ENCODE measurements around the gene COBLL1.

DNA sequence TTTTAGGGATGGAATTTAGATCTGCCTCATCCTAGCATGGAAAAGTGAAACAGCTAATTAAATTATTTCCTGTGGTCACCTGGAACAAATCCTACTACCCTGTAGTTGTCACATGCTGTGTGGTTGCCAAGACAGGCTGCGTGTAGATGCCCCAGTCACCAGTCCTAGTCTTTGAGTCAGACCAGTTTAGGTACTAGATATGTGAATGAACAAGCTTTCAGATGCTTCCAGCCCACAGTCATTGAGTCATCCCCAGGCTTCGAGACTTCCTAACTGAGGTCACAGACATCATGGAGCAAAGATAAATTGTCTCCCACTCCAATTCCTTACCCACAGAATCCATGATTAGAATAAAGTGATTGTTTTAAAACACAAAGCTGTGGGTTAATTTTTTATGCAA is 184.5 kb downstream of the COBLL1 start:
- TF ChIP-seq, protein P1, sequence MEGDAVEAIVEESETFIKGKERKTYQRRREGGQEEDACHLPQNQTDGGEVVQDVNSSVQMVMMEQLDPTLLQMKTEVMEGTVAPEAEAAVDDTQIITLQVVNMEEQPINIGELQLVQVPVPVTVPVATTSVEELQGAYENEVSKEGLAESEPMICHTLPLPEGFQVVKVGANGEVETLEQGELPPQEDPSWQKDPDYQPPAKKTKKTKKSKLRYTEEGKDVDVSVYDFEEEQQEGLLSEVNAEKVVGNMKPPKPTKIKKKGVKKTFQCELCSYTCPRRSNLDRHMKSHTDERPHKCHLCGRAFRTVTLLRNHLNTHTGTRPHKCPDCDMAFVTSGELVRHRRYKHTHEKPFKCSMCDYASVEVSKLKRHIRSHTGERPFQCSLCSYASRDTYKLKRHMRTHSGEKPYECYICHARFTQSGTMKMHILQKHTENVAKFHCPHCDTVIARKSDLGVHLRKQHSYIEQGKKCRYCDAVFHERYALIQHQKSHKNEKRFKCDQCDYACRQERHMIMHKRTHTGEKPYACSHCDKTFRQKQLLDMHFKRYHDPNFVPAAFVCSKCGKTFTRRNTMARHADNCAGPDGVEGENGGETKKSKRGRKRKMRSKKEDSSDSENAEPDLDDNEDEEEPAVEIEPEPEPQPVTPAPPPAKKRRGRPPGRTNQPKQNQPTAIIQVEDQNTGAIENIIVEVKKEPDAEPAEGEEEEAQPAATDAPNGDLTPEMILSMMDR (IDR thresholded peaks at IDR 0.05), result no peak
- no peak for TF ChIP-seq POLR2A (IDR thresholded peaks at IDR 0.05)
